HEK293 (cell line): ENCODE data around the gene PRR13.
A peak's percentile ranks its signal among the peaks of the same experiment; 100 is the strongest.

Experiments
- CTCF ChIA-PET: fragments of 350-600 bp; formaldehyde crosslinking; extraction: SDS; loops from one replicate; lab custom pipeline; 2021; ENCODE audit warnings: antibody characterized with exemption; lab: Yijun Ruan, JAX
- POLR2A ChIA-PET: fragments of 300-600 bp; formaldehyde crosslinking; extraction: SDS; loops from one replicate; lab custom pipeline; 2020; ENCODE audit warnings: antibody characterized with exemption, inconsistent platforms; lab: Yijun Ruan, JAX
- H3K27ac ChIP-seq: fragments of 200-500 bp; sonication (Bioruptor generic); 2 replicates; pipeline ENCODE4 v1.5.1; 2014; ENCODE audit warnings: low read depth, low read length, control low read depth, inconsistent platforms; ENCODE audit errors: extremely low read depth
- H3K36me3 ChIP-seq, 2 experiments: fragments of 200-500 bp in 1 of 2; sonication (Bioruptor generic) in 1 of 2; 1 replicate in 1 of 2; 2 replicates in 1 of 2; pipeline ENCODE4 v1.5.1; 2014 to 2017; ENCODE audit warnings: inconsistent platforms in 2 of 2, low read length in 2 of 2; ENCODE audit not compliant: control insufficient read depth in 2 of 2, insufficient read depth in 1 of 2
- H3K4me1 ChIP-seq: fragments of 200-500 bp; sonication (Bioruptor generic); 2 replicates; pipeline ENCODE4 v1.5.1; 2014; ENCODE audit warnings: mild to moderate bottlenecking, low read length, inconsistent platforms; ENCODE audit not compliant: control insufficient read depth, insufficient read depth
- H3K4me3 ChIP-seq: 2 replicates; pipeline ENCODE4 v1.5.1; 2011; ENCODE audit warnings: low read depth, mild to moderate bottlenecking, control low read depth, low read length, moderate library complexity
- H3K9me3 ChIP-seq: fragments of 200-500 bp; sonication (Bioruptor generic); 2 replicates; pipeline ENCODE4 v1.5.1; 2014; ENCODE audit warnings: low read depth, low read length, inconsistent platforms; ENCODE audit not compliant: control insufficient read depth, insufficient read depth
- EGR2 ChIP-seq: fragments of 450-650 bp; formaldehyde crosslinking; IDR thresholded peaks from 2 replicates; pipeline ENCODE4 v1.5.1; 2016; ENCODE audit warnings: low read depth, missing biosample characterization, missing genetic modification characterization
- GLIS2 ChIP-seq: fragments of 450-650 bp; formaldehyde crosslinking; IDR thresholded peaks from 2 replicates; pipeline ENCODE4 v1.5.1; 2016; ENCODE audit warnings: missing biosample characterization, missing genetic modification characterization
- OSR2 ChIP-seq: fragments of 450-650 bp; formaldehyde crosslinking; IDR thresholded peaks from 2 replicates; pipeline ENCODE4 v1.5.1; 2016; ENCODE audit warnings: missing biosample characterization, missing genetic modification characterization
- PRDM6 ChIP-seq: fragments of 450-650 bp; formaldehyde crosslinking; IDR thresholded peaks from 2 replicates; pipeline ENCODE4 v1.5.1; 2017; ENCODE audit warnings: missing biosample characterization, missing genetic modification characterization
- SCRT1 ChIP-seq: fragments of 450-650 bp; formaldehyde crosslinking; IDR thresholded peaks from 2 replicates; pipeline ENCODE4 v1.5.1; 2016; ENCODE audit warnings: missing biosample characterization, missing genetic modification characterization, borderline replicate concordance
- SCRT2 ChIP-seq: fragments of 450-650 bp; formaldehyde crosslinking; IDR thresholded peaks from 2 replicates; pipeline ENCODE4 v1.5.1; 2016; ENCODE audit warnings: missing biosample characterization, missing genetic modification characterization
- TSHZ1 ChIP-seq: fragments of 450-650 bp; formaldehyde crosslinking; IDR thresholded peaks from 2 replicates; pipeline ENCODE4 v1.5.1; 2016; ENCODE audit warnings: missing biosample characterization, missing genetic modification characterization, borderline replicate concordance
- ZBTB21 ChIP-seq: fragments of 450-650 bp; formaldehyde crosslinking; IDR thresholded peaks from 2 replicates; pipeline ENCODE4 v1.5.1; 2017; ENCODE audit warnings: missing biosample characterization, missing genetic modification characterization
- ZBTB26 ChIP-seq: fragments of 450-650 bp; formaldehyde crosslinking; optimal IDR thresholded peaks from 2 replicates; pipeline ENCODE3; 2016; ENCODE audit warnings: missing biosample characterization, mild to moderate bottlenecking, missing genetic modification characterization
- ZFHX2 ChIP-seq: fragments of 450-650 bp; formaldehyde crosslinking; conservative IDR thresholded peaks from 2 replicates; pipeline ENCODE4 v1.5.1; 2016; ENCODE audit warnings: missing biosample characterization, missing genetic modification characterization
- ZNF133 ChIP-seq: fragments of 450-650 bp; formaldehyde crosslinking; IDR thresholded peaks from 2 replicates; pipeline ENCODE4 v1.5.1; 2016; ENCODE audit warnings: missing biosample characterization, missing genetic modification characterization
- ZNF155 ChIP-seq: fragments of 450-650 bp; formaldehyde crosslinking; IDR thresholded peaks from 2 replicates; pipeline ENCODE4 v1.5.1; 2016; ENCODE audit warnings: missing biosample characterization, missing genetic modification characterization
- ZNF214 ChIP-seq: fragments of 450-650 bp; formaldehyde crosslinking; IDR thresholded peaks from 2 replicates; pipeline ENCODE4 v1.5.1; 2017; ENCODE audit warnings: missing biosample characterization, mild to moderate bottlenecking, missing genetic modification characterization, borderline replicate concordance
- ZNF350 ChIP-seq: fragments of 450-650 bp; formaldehyde crosslinking; IDR thresholded peaks from 2 replicates; pipeline ENCODE4 v1.5.0; 2017; ENCODE audit warnings: missing biosample characterization, mild to moderate bottlenecking, missing genetic modification characterization
- ZNF391 ChIP-seq: fragments of 450-650 bp; formaldehyde crosslinking; IDR thresholded peaks from 2 replicates; pipeline ENCODE4 v1.5.1; 2016; ENCODE audit warnings: low read depth, missing biosample characterization, missing genetic modification characterization, borderline replicate concordance
- ZNF398 ChIP-seq: fragments of 450-650 bp; formaldehyde crosslinking; IDR thresholded peaks from 2 replicates; pipeline ENCODE4 v1.5.1; 2017; ENCODE audit warnings: missing biosample characterization, missing genetic modification characterization
- ZNF404 ChIP-seq: fragments of 450-650 bp; formaldehyde crosslinking; IDR thresholded peaks from 2 replicates; pipeline ENCODE4 v1.5.1; 2017; ENCODE audit warnings: missing biosample characterization, missing genetic modification characterization
- ZNF600 ChIP-seq: fragments of 450-650 bp; formaldehyde crosslinking; IDR thresholded peaks from 2 replicates; pipeline ENCODE4 v1.5.1; 2016; ENCODE audit warnings: missing biosample characterization, missing genetic modification characterization
- ZNF624 ChIP-seq: fragments of 450-650 bp; formaldehyde crosslinking; IDR thresholded peaks from 2 replicates; pipeline ENCODE4 v1.5.1; 2017; ENCODE audit warnings: missing biosample characterization, missing genetic modification characterization
- ZNF664 ChIP-seq: fragments of 450-650 bp; formaldehyde crosslinking; IDR thresholded peaks from 2 replicates; pipeline ENCODE4 v1.5.1; 2016; ENCODE audit warnings: missing biosample characterization, missing genetic modification characterization
- ZNF677 ChIP-seq: fragments of 450-650 bp; IDR thresholded peaks from 2 replicates; pipeline ENCODE4 v1.5.0; 2018; ENCODE audit warnings: missing biosample characterization, mild to moderate bottlenecking, missing genetic modification characterization, moderate library complexity
- ZNF76 ChIP-seq: fragments of 450-650 bp; formaldehyde crosslinking; IDR thresholded peaks from 2 replicates; pipeline ENCODE4; 2016; ENCODE audit warnings: low read depth, missing biosample characterization, missing genetic modification characterization, borderline replicate concordance
- ZNF791 ChIP-seq: fragments of 450-650 bp; formaldehyde crosslinking; IDR thresholded peaks from 2 replicates; pipeline ENCODE4 v1.5.1; 2016; ENCODE audit warnings: missing biosample characterization, missing genetic modification characterization

The PRR13 gene

GRCh38 chr12:53456654-53457366, 15.3 kb downstream of the PRR13 start:
- Histone ChIP-seq H3K4me1 (peaks cover 3% of the 10 kb centered on the region), H3K27ac (no peak overlapping the region), H3K9me3 (no peaks in the 10 kb centered on the region), H3K36me3 (peaks cover 74 to 91% of the 10 kb centered on the region in 2 experiments), H3K4me3 (no peak overlapping the region)
- TF ChIP-seq ZNF350 (tag by site-specific recombination) (no peak), SCRT2 (tag by site-specific recombination) (peak; percentile 85), SCRT1 (peak; percentile 59; the same call in 1 of the 2 replicates)
- POLR2A ChIA-PET: interaction anchor here (0.8 kb wide), 1 partner anchor 16 kb away, joined by 3 read pairs; no protein-coding TSS in a partner anchor
- CTCF ChIA-PET: no interaction called here

- CTCF ChIA-PET: interaction anchor here (0.7 to 1.4 kb wide), 3 partner anchors 13 to 107 kb away, joined by 3 to 4 read pairs (median 3); no protein-coding TSS in a partner anchor
- peaks cover 96 to 100% of the 10 kb centered on the region in 2 experiments for H3K36me3 ChIP-seq
- H3K4me1 ChIP-seq: peaks cover 3% of the 10 kb centered on the region; the same call in 1 of the 2 replicates
- TF ChIP-seq ZNF398 (tag by site-specific recombination) (no peak), ZBTB26 (tag by site-specific recombination) (no peak), ZNF664 (tag by site-specific recombination) (no peak), ZNF133 (tag by site-specific recombination) (no peak), ZNF155 (tag by site-specific recombination) (no peak), EGR2 (no peak), ZNF214 (no peak), ZNF624 (tag by site-specific recombination) (no peak), PRDM6 (tag by site-specific recombination) (no peak), ZFHX2 (tag by site-specific recombination) (no peak), ZBTB21 (tag by site-specific recombination) (no peak), ZNF76 (tag by site-specific recombination) (no peak), ZNF600 (tag by site-specific recombination) (no peak), ZNF677 (tag by site-specific recombination) (no peak), TSHZ1 (tag by site-specific recombination) (no peak), ZNF404 (tag by site-specific recombination) (no peak), OSR2 (no peak), GLIS2 (no peak), ZNF391 (tag by site-specific recombination) (no peak), ZNF791 (tag by site-specific recombination) (no peak)
- TF ChIP-seq, all 188 proteins: peak for 0
- Histone ChIP-seq H3K4me3 (no peak overlapping the region), H3K9me3 (no peaks in the 10 kb centered on the region), H3K27ac (no peak overlapping the region)
- POLR2A ChIA-PET: interaction anchor here (0.8 to 2.9 kb wide), 3 partner anchors 9 to 18 kb away, joined by 3 to 23 read pairs (median 3); no protein-coding TSS in a partner anchor
These were observed 17.6 kb downstream of the PRR13 start for GRCh38 chr12:53459097-53459496.
